GM18870 (cell line): ENCODE measurements around the gene ENKUR.
"Not testable (repeated sequence)": the region's sequence is repeated elsewhere in the genome, so short reads cannot be mapped to it uniquely, and the experiment has no call there.

Experiments
- ATAC-seq: cut with Tn5 transposase; IDR thresholded peaks from one replicate; pipeline ENCODE4 v1.9.1; 2021; ENCODE audit warnings: moderate library complexity; ENCODE audit not compliant: unreplicated experiment

ENKUR gene

DNA sequence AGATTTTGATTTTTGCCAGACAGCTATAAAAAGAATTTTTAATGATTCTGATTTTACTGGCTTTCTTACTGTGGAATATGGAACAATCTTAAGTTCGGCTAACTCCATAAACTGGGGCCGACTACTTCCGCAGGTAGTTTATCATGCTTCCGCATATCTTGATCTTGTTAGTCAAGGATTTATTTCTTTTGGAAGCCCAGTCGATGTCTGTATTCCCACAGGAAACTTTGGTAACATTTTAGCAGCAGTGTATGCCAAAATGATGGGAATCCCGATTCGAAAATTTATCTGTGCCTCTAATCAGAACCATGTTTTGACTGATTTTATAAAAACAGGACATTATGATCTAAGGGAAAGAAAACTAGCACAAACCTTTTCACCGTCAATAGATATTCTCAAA lies 8.6 kb upstream of the ENKUR start:
- no peak for ATAC-seq

DNA sequence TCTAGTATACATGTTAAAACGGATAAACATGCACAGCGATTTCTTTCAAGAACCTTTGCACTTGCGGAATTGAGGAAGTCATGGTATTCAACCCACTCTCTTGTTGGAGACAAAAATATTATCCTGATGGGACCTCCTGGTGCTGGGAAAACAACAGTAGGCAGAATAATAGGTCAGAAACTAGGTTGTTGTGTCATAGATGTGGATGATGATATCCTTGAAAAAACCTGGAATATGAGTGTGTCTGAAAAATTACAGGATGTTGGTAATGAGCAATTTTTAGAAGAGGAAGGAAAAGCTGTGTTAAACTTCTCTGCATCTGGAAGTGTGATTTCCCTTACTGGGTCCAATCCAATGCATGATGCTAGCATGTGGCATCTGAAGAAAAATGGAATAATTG lies 7.3 kb upstream of the ENKUR start:
- ATAC-seq, result no peak

DNA sequence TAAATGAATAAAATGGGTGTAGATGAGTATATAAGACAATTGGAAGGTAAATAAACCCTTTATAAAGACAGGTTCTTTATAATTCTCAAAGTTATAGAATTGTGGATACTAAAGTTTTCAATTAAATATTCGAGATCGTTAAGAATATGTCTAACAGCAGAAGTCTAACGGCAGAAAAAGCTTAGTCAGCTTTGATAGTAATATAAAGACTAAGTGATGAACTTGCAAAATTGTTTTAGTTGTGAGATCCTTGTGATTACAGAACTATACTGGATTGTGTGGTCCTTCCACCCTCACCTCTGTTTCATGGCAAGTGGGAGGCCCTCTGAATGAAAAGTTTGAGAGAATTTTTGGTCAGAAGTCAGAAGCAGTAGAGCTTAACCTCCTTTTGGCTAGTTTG lies 2.7 kb upstream of the ENKUR start:
- ATAC-seq, result no peak

DNA sequence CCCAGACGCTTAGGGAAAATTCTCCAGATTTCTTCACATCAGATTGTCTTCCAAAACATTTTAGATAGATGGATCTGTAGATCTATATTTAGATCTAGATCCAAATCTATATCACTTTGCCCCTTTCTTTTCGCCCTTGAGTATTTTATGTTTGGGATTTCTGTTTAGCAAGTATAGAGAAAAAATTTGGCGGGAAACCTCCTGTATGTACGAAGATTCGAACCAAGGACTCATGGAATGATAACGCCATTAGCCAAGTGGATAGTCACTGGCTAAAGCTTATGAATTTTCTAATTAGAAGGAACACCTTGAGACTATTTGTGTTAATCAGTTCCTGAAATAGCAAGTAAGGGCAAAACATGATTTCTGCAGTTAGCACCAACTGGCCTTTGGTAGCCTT lies 1.7 kb upstream of the ENKUR start:
- no peak for ATAC-seq

GRCh38 chr10:25017154-25017590 lies 1.2 kb upstream of the ENKUR start:
- ATAC-seq, result no peak

GRCh38 chr10:25016376-25017153 lies 607 bp upstream of the ENKUR start, which contains the start of gene THNSL1:
TSS of gene THNSL1 (plus strand) at chr10:25016612. CDS start at chr10:25023224, 6,612 bp downstream.
- peak; percentile 99 for ATAC-seq

DNA sequence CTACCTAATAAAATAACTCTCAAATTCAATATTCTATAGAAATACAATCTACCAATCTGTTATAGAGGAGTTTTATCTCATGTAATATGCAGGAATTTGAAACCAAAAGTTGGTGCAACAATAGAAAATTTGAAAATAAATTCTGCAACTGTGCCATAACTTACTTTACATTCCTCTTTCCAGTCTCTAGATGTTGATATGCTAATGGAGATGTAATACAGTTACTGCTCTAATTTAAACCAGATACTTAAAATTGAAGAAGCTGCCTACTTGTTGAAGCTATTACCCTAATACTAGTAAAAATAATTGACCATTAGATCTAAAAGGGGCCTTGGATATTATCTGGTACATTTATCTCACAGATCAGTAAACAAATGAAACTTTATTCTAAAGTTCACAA lies 1.4 kb downstream of the ENKUR start:
- ATAC-seq, result no peak

DNA sequence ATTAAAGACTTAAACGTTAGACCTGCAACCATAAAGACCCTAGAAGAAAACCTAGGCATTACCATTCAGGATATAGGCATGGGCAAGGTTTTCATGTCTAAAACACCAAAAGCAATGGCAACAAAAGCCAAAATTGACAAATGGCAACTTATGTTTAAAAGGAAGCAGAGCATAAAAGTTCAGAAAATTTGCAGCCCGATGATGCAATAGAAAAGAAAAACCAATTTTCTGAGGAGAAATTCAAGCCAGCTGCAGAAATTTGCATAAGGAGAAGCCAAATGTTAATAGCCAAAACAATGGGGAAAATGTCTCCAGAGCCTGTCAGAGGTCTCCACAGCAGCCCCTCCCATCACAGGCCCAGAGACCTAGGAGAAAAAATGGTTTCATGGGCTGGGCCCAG lies 4.4 kb downstream of the ENKUR start:
- ATAC-seq, result not testable (repeated sequence)

DNA sequence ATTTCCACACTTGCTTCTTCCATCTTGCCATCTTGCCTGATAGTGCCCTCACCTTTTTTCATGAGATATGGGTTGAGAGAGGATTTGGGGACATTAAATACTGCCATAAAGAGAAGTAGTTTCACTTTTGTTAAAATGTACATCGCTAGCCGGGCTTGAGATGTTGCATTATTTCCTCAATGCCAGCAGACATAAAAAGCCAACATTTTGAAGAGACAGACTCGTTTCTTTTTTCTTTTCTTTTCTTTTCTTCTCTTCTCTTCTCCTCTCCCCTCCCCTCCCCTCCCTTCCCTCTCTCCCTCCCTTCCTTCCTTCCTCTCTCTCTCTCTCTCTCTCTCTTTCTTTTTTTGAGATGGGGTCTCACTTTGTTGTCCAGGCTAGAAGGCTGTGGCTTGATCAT lies 17.9 kb downstream of the ENKUR start:
- ATAC-seq, result no peak

GRCh38 chr10:24995072-24995471 lies 20.9 kb downstream of the ENKUR start:
- ATAC-seq, result no peak

DNA sequence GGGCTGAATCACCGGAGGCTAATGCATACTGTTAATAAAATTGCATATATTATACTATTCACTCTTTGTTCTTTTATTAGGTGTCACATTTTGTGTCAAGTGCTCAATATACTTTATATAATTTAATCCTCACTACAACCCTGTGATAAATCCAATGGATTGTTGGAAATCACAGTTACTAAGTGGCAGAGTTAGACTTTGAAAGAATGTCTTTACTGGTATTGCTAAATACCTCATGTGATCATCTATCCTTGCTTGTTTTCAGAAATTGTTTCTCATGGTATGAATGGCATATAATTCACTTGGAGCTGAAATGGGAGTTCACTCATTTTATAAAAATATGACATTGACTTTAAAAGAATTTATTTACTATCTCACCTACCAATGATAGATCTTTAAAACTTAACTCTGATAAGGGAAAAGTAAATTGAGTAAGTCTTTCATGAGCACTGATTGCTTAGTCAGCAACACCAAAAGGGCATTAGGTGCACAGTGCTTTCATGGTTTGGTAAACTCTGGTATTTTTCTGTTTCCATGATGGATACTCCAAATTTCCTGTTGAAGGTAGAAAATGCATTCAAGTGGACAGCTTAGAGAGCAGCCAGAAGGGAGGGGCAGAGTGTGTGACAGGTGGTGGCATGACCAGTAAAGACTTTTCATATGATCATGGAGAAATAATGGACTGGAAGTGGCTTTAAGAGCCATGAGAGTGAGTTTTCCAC lies 22.6 kb downstream of the ENKUR start:
- ATAC-seq, result no peak

DNA sequence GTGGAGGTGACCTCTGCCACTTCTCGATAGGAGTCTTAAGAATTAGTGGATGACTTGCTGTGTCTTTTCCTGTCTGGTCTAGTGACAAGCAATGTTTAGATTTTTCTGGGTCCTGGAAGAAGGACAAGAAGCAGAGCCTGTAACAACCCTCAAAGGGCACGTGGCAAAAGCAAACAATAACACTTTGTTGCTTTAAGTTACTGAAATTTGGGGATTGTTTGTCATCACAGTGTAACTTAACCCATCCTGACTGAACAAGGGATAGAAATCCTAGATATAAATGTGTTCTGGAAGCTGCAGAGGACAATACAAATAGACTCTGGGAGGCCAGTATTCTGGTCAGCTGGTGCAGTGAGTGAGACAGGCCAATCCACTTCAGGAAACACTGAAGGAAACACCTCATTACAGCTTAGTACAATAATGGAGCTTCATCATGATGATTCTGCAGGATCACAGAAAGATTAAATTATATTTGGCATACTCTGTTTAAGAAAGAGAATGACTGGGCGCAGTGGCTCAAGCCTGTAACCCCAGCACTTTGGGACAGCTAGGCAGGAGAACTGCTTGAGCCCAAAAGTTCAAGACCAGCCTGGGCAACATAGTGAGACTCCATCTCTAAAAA lies 23.3 kb downstream of the ENKUR start:
- no peak for ATAC-seq

DNA sequence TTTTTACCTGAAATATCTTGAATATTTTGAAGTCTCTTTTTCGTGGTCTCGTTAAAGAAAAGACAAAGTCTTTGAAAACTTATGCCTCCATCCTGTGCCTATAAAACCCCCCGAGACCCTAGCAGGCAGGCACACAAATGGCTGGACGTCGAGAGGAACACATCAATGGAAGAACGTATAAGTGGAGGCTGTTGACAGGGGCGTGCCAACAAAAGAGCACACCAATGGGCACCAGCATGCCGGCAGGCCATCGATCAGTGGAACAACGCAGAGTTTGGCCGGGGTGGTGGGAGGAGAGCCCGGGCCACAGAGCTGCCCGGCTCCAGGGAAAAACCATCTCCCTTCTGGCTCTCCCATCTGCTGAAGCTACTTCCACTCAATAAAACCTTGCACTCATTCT lies 24.7 kb downstream of the ENKUR start:
- ATAC-seq, result no peak

DNA sequence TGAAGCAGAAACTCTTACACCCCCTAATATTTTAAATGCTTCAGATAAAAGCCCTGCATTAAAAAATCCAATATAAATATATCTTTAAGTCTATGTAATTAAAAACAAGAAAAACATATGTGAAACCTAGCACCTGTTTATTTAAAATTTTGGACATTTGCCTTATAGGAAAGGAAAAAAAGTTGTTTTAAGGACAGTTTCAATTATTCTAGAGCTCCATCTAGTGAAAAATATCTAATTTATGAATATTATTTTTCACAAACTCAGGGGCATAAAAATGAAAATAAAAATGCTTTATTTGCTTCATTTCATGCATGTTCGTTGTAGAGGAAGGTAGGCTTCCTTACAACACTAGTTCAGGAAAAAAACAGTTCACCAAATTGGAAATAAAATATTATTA lies 26.1 kb downstream of the ENKUR start:
- no peak for ATAC-seq

DNA sequence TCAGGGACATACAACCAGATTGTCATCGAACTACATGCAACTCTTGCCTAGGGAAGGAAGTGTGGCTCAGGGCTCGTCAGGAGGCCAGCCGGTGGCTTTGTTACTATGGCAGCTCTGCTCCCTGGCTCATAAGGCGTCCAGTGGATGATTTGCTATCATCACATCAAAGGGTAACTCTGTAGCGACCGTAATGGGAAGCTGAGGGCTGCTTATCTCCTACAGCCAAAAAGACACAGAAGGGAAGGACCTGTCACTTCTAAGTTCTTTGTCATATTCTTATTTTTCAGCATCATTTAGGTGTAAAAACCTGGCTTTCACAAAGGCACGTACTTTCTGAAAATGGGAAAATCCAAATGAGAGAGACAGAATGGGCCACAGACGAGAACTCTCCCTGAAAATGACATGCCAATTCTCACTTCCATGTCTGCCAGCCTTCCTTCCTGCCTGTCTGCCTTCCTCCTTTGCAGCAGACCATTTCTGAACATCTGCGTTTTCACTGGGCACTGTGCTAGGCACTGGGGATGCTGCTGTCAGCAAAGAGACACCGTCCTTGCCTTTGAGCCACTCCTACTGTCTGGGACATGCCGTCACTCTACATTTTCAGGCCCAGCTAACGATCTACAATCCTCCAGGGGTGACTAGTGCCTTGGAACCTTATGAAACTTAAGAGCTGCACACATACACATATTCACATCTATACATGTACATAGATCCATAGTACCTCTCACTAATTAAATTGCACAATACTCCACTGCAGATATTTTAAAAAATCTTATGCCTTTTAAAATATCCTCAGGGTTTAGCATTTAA lies 26.9 kb downstream of the ENKUR start:
- no peak for ATAC-seq

DNA sequence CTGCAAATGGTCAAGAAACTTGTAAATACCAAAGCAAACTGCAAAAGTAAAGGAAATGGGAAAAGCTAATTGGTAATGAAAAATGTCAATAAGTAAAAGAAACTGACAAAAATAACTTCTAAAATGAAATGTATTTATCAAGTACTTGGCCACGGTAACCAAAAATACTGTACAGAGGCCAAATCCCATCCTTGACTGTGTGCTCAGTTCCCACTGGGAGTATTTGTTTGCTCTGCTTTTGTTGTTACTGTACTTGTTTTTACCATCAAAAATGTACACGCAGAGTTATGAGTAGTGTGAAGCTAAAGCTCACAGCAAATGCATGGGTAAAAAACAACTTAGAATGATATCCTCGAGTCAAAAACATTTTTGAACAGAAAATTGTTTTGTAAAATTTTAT lies 31.1 kb downstream of the ENKUR start:
- ATAC-seq, result no peak

GRCh38 chr10:24983946-24984345 lies 32.0 kb downstream of the ENKUR start:
- no peak for ATAC-seq

- no peak for ATAC-seq
Measured at GRCh38 chr10:24983130-24983529, 32.8 kb downstream of the ENKUR start.

DNA sequence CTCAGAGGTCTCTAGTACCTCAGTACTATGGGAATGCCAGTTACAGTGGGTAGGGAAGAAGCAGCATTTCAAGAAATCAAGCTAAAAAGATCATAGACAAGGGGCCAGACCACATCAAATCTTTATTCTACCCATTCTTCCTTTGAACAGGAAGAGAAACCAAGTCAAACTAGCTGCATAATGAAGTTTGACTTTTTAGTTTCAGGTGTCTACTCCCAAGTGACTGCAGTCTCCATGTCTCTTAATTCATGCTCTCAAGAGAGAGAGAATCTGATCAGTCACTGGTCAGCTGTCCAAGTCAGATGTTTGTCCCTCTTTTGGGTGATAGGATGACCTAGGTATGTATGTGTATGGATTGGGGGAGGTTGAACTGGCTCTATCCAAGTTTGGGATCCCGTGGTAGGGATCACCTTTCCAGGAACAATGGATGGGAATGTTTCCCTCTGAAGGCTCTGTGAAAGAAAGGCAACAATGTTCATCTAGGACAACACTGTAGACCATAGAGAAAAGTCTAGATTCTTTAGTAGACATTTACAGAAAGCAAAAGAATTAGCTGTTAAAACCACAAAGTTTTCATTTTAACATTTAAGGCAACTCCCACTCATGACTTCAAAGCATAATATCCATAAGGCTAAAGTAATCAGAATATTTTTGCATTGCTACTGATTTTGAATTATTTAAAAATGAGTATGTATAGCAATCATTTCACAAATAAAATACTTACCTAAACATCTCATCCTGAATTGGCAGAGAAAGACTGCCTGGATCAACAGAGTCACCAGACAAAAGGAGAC lies 33.4 kb downstream of the ENKUR start:
- peak; percentile 64 for ATAC-seq

DNA sequence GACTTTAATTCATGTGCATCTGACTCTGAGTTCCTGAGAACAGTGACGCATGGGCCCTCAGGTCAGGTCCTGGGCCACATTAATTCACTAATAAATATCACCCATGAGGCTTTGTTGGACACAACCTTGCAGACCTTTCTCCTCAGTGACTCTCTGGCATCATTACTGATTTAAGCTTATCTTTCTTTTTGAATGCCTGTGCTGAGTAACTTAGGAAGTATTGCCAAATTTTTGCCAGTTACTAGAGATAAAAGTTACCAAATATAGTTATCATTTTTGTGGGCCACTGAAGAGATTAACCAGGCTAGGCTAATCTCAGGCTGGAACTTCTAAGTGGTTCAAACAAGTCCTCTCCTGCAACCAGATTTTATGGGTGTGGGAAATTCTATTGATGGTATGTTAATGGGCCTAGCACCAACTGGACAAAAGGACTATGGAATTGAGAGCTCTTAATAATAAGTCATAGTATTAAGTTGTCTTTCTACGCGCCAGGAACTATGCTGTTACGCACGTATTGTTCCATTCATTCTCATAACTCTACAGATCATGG lies 34.7 kb downstream of the ENKUR start:
- no peak for ATAC-seq
